GM18520 (cell line): ENCODE data around the gene PHLDA1.
"Not testable (repeated sequence)": the region's sequence is repeated elsewhere in the genome, so short reads cannot be mapped to it uniquely, and the experiment has no call there.

Experiments
- ATAC-seq: cut with Tn5 transposase; IDR thresholded peaks from one replicate; pipeline ENCODE4 v1.9.1; 2021; ENCODE audit not compliant: unreplicated experiment

The PHLDA1 gene

GRCh38 chr12:75990189-75990912 lies 41.2 kb downstream of the PHLDA1 start:
- ATAC-seq, result no peak

GRCh38 chr12:75987709-75988108 lies 43.9 kb downstream of the PHLDA1 start:
- ATAC-seq, result not testable (repeated sequence)

- no peak for ATAC-seq
Measured at GRCh38 chr12:75986001-75986746, 45.4 kb downstream of the PHLDA1 start.

GRCh38 chr12:75985566-75985965 lies 46.0 kb downstream of the PHLDA1 start:
- ATAC-seq, result no peak

- no peak for ATAC-seq
Measured at GRCh38 chr12:75984577-75985182, 46.9 kb downstream of the PHLDA1 start.

- not testable (repeated sequence) for ATAC-seq
Measured at GRCh38 chr12:75983851-75984250, 47.7 kb downstream of the PHLDA1 start.

- no peak for ATAC-seq
Measured at GRCh38 chr12:75982979-75983660, 48.5 kb downstream of the PHLDA1 start.

- ATAC-seq, result no peak
Measured at GRCh38 chr12:75982169-75982564, 49.4 kb downstream of the PHLDA1 start.

GRCh38 chr12:75981247-75982168 lies 50.1 kb downstream of the PHLDA1 start:
- peak; percentile 23 for ATAC-seq

GRCh38 chr12:75979181-75979580 lies 52.4 kb downstream of the PHLDA1 start:
- ATAC-seq, result peak; percentile 53

GRCh38 chr12:75978677-75979076 lies 52.9 kb downstream of the PHLDA1 start:
- no peak for ATAC-seq

GRCh38 chr12:75977952-75978671 lies 53.5 kb downstream of the PHLDA1 start:
- ATAC-seq, result peak; percentile 96

GRCh38 chr12:75977590-75977951 lies 54.0 kb downstream of the PHLDA1 start:
- no peak for ATAC-seq

GRCh38 chr12:75976913-75977312 lies 54.7 kb downstream of the PHLDA1 start:
- ATAC-seq, result no peak

GRCh38 chr12:75976113-75976512 lies 55.5 kb downstream of the PHLDA1 start:
- ATAC-seq, result no peak

GRCh38 chr12:75975702-75976101 lies 55.9 kb downstream of the PHLDA1 start:
- no peak for ATAC-seq
